Activated T-helper 1 cell treated with anti-CD3 and anti-CD28 coated beads, Interleukin-12 subunit alpha, Interleukin-12 subunit beta, Interleukin-2, Interleukin-4 antibody, amounts not matched to agents 30 ng/mL and 10 ng/mL and 1 ng/mL, durations not matched to agents 14 hours and 24 hours and 36 hours (primary cell): ENCODE data around the gene SMURF2. TPM values are rescaled to one million over a fixed set of nuclear protein-coding genes. Genes with fewer than 3 reads are reported as not detected.

Source experiments
- DNase-seq: peaks from one replicate; pipeline ENCODE4 v3.0.0; 2021; ENCODE audit warnings: low spot score
- H3K27ac Mint-ChIP-seq: one replicate; pipeline ENCODE4 v1.8.0; 2021; ENCODE audit warnings: mild to moderate bottlenecking, mixed read lengths
- H3K27me3 Mint-ChIP-seq: one replicate; pipeline ENCODE4 v1.8.0; 2022; ENCODE audit warnings: mild to moderate bottlenecking, moderate library complexity, mixed read lengths; ENCODE audit not compliant: insufficient read depth
- H3K36me3 Mint-ChIP-seq: one replicate; pipeline ENCODE4 v1.8.0; 2021; ENCODE audit warnings: low read depth, mixed read lengths
- H3K4me1 Mint-ChIP-seq: one replicate; pipeline ENCODE4 v1.8.0; 2021; ENCODE audit warnings: low read depth, mixed read lengths
- H3K4me3 Mint-ChIP-seq: one replicate; pipeline ENCODE4 v1.8.0; 2021; ENCODE audit warnings: mild to moderate bottlenecking, moderate library complexity, mixed read lengths
- H3K9me3 Mint-ChIP-seq: one replicate; pipeline ENCODE4 v1.8.0; 2021; ENCODE audit warnings: mixed read lengths
- intact Hi-C: fragments of 100-400 bp; cut with micrococcal nuclease; formaldehyde crosslinking; loops from one replicate; pipeline ENCODE4 v1.15.1; 2024
- total RNA-seq: library from RNA; stranded (reverse); gene quantifications from 2 replicates; pipeline ENCODE4 v1.2.3, GENCODE V29; 2022

SMURF2 gene
- total RNA-seq, 1 donor from 2014 or later, result 11.1 TPM

DNA sequence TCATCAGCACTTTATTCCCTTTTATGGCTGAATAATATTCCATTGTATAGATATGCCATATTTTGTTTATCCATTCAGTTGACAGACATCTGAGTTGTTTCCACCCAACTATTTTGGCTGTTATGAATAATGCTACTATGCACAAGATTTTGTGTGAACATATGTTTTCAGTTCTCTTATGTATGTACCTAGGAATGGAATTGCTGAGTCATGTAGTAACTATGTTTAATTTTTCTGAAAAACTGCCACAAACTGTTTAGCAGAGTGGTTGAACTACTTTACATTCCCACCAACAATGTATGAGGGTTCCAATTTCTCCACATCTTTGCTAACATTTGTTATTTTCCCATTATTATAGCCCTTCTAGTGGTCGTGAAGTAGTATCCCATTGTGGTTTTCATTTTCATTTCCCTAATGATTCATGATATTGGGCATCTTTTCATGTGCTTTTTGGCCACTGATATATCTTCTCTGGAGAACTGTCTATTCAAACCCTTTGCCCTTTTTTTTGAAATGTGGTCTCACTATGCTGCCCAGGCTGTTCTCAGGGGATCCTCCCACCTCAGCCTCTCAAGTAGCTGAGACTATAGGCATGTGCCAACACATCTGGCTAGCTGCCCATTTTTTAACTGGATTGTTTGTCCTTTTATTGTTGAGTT is 26.3 kb downstream of the SMURF2 start:
- intact Hi-C loops, result loop anchor here (1.0 to 10.0 kb wide), 7 partner anchors 7 to 279 kb away; partner anchors contain the start of genes CEP95, DDX5 and LRRC37A3
- H3K4me1 Mint-ChIP-seq, result peaks cover 21% of the 10 kb centered on the region

GRCh38 chr17:64634218-64634617 is 27.9 kb downstream of the SMURF2 start:
- Mint-ChIP-seq H3K4me3 (no peak overlapping the region), H3K4me1 (peaks cover 21% of the 10 kb centered on the region), H3K27me3 (peaks cover 2% of the 10 kb centered on the region), H3K9me3 (peaks cover 3% of the 10 kb centered on the region), H3K36me3 (peaks cover 3% of the 10 kb centered on the region), H3K27ac (peak overlapping the region; percentile 57)
- no peak for DNase-seq
- intact Hi-C loops, result loop anchor here (2.0 to 10.0 kb wide), 2 partner anchors 53 to 281 kb away; partner anchors contain the start of gene LRRC37A3

More for the DNA sequence above, 26.3 kb downstream of the SMURF2 start:
- peaks cover 4% of the 10 kb centered on the region for H3K36me3 Mint-ChIP-seq
- peaks cover 2% of the 10 kb centered on the region for H3K27me3 Mint-ChIP-seq
- no peak for DNase-seq
- H3K27ac Mint-ChIP-seq, result peak overlapping the region; percentile 98
- H3K9me3 Mint-ChIP-seq, result peaks cover 3% of the 10 kb centered on the region
- H3K4me3 Mint-ChIP-seq, result no peak overlapping the region

DNA sequence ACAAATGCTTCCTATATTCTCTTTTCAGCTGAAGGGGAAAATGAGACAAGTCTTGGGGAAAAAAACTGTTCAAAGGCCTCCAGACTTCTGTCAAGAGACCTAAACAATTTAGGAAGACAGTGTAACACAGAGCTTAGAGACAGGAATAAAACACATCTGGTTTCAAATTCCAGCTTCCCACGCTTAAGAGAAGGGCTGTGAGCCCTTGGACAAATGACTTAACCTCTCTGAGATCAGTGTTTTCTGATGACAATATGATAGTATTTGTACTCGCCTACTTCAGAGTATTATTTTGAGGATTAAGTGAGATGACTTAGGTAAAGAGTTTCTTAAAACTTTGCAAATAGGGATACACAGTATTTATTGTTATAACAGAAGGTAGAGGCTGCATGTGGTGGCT is 29.5 kb downstream of the SMURF2 start:
- Mint-ChIP-seq H3K9me3 (peaks cover 3% of the 10 kb centered on the region), H3K27ac (no peak overlapping the region), H3K36me3 (peaks cover 3% of the 10 kb centered on the region), H3K27me3 (peaks cover 2% of the 10 kb centered on the region), H3K4me1 (peaks cover 36% of the 10 kb centered on the region), H3K4me3 (no peak overlapping the region)
- no peak for DNase-seq
- intact Hi-C loops, result loop anchor here (10.0 kb wide), 1 partner anchor 282 kb away; the partner anchor contains the start of gene LRRC37A3

GRCh38 chr17:64632194-64632593 is 29.9 kb downstream of the SMURF2 start:
- H3K4me3 Mint-ChIP-seq, result no peak overlapping the region
- no peak overlapping the region for H3K27ac Mint-ChIP-seq
- H3K4me1 Mint-ChIP-seq, result peaks cover 39% of the 10 kb centered on the region
- peaks cover 4% of the 10 kb centered on the region for H3K36me3 Mint-ChIP-seq
- no peak for DNase-seq
- peaks cover 2% of the 10 kb centered on the region for H3K27me3 Mint-ChIP-seq
- intact Hi-C loops, result loop anchor here (10.0 kb wide), 1 partner anchor 283 kb away; the partner anchor contains the start of gene LRRC37A3
- peaks cover 3% of the 10 kb centered on the region for H3K9me3 Mint-ChIP-seq

GRCh38 chr17:64630309-64631223 is 31.5 kb downstream of the SMURF2 start:
- no peak overlapping the region for H3K27ac Mint-ChIP-seq
- peaks cover 4% of the 10 kb centered on the region for H3K36me3 Mint-ChIP-seq
- peaks cover 3% of the 10 kb centered on the region for H3K9me3 Mint-ChIP-seq
- no peak for DNase-seq
- H3K27me3 Mint-ChIP-seq, result peaks cover 2% of the 10 kb centered on the region
- H3K4me3 Mint-ChIP-seq, result no peak overlapping the region
- H3K4me1 Mint-ChIP-seq, result peaks cover 32% of the 10 kb centered on the region
- intact Hi-C loops, result loop anchor here (10.0 kb wide), 1 partner anchor 284 kb away; the partner anchor contains the start of gene LRRC37A3

DNA sequence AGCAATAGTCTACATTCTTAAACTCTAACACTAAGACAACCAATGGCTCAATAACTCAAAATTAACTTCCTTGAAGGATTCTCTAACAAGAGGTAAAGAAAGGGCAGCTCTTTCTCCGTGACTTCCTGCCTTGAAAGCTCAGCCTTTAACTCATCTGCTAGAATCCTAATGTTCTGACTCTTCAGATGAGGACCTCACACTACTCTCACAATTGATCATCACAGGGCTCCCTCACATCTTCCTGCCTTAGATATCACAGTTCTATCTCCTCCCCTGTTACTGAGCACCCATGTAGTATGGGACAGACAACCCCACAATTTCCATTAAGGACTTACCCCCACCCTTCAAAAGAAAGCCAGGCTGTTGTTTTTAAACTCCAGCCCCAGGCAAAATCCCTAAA is 33.5 kb downstream of the SMURF2 start:
- H3K4me1 Mint-ChIP-seq, result peaks cover 18% of the 10 kb centered on the region
- DNase-seq, result no peak
- intact Hi-C loops, result loop anchor here (1.0 kb wide), 1 partner anchor 8 kb away; no protein-coding TSS in a partner anchor

GRCh38 chr17:64627797-64628196 is 34.3 kb downstream of the SMURF2 start:
- Mint-ChIP-seq H3K4me1 (peaks cover 20% of the 10 kb centered on the region), H3K27ac (peak overlapping the region; percentile 9), H3K4me3 (no peak overlapping the region), H3K9me3 (no peaks in the 10 kb centered on the region), H3K27me3 (peaks cover 2% of the 10 kb centered on the region), H3K36me3 (peaks cover 1% of the 10 kb centered on the region)
- intact Hi-C loops, result loop anchor here (1.0 kb wide), 1 partner anchor 9 kb away; no protein-coding TSS in a partner anchor
- no peak for DNase-seq

More for the DNA sequence above, 33.5 kb downstream of the SMURF2 start:
- no peak overlapping the region for H3K4me3 Mint-ChIP-seq
- H3K36me3 Mint-ChIP-seq, result peaks cover 1% of the 10 kb centered on the region
- peak overlapping the region; percentile 30 for H3K27ac Mint-ChIP-seq
- H3K9me3 Mint-ChIP-seq, result no peaks in the 10 kb centered on the region
- H3K27me3 Mint-ChIP-seq, result peaks cover 2% of the 10 kb centered on the region

GRCh38 chr17:64626827-64627226 is 35.3 kb downstream of the SMURF2 start:
- H3K36me3 Mint-ChIP-seq, result peaks cover 1% of the 10 kb centered on the region
- no peaks in the 10 kb centered on the region for H3K27me3 Mint-ChIP-seq
- intact Hi-C loops, result no loop called here
- no peak overlapping the region for H3K27ac Mint-ChIP-seq
- H3K4me1 Mint-ChIP-seq, result peaks cover 25% of the 10 kb centered on the region
- no peaks in the 10 kb centered on the region for H3K9me3 Mint-ChIP-seq
- H3K4me3 Mint-ChIP-seq, result no peak overlapping the region
- no peak for DNase-seq

DNA sequence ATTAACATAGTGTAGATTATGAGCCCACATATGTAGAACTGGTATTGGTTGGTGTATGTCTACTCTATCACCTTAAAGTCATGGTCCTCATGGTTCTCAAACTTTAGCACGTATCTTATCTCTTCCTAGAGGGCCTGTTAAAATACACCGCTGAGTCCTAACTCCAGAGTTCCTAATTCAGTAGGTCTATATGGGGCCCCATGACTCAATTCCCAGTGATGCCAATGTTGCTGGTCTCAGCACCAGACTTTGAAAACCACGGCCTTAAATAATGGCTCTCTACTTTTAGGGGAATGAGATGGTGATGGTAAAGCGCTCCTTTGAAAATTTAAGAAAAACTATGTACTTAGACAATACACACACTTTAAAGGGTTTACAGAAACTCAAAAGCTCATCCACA is 36.6 kb downstream of the SMURF2 start:
- H3K27me3 Mint-ChIP-seq, result no peaks in the 10 kb centered on the region
- no peak for DNase-seq
- intact Hi-C loops, result no loop called here
- no peak overlapping the region for H3K27ac Mint-ChIP-seq
- H3K4me3 Mint-ChIP-seq, result no peak overlapping the region
- H3K9me3 Mint-ChIP-seq, result no peaks in the 10 kb centered on the region
- H3K4me1 Mint-ChIP-seq, result peaks cover 25% of the 10 kb centered on the region
- H3K36me3 Mint-ChIP-seq, result peaks cover 1% of the 10 kb centered on the region

DNA sequence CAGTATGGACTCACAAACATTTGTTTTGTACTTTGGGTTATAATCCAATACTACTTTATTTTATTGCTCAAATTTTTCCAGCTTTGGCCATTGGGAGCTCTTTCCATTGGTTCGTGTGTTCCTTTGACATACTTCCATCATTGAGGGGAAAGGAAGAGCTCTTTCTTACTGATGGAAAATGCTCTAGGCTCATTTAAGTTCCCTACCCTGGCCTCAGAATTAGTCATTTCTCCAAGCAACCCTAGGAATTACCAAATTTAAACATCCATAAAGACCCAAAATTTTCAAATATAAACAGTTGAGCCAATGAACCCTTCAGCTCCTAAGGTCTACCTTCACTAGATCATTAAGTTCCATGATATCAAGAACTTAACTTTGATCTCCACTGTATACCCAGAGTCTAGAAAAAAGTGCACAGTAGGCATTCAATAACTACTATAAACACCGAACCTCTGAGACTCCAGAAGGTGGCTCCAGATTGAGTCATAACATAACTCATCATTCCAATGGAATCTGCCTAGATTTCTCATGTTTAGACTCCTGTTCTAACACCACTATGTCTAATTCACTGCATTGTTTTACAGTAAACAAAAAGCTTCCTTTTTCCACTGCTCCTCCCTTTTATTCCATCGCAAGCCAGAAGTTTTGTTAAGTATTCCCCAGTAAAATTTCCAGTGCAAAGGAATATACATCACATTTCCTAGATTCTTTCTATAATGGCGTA is 39.0 kb downstream of the SMURF2 start:
- intact Hi-C loops, result no loop called here
- Mint-ChIP-seq H3K27ac (no peak overlapping the region), H3K36me3 (peaks cover 1% of the 10 kb centered on the region), H3K27me3 (no peaks in the 10 kb centered on the region), H3K4me1 (peaks cover 16% of the 10 kb centered on the region), H3K4me3 (no peak overlapping the region), H3K9me3 (no peaks in the 10 kb centered on the region)
- no peak for DNase-seq

DNA sequence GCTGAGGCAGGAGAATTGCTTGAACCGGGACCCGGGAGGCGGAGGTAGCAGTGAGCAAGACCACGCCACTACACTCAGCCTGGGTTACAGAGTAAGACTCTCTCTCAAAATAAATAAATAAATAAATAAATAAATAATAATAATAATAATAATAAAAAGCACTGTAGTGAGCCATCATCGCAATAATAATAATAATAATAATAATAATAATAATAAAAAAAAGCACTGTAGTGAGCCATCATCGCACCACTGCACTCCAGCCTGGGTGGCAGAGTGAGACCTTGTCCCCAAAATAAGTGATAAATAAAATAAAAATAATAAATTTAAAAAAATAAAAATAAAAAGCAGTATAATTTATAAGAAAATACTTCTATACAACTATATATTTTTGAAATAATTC is 40.3 kb downstream of the SMURF2 start:
- Mint-ChIP-seq H3K36me3 (no peaks in the 10 kb centered on the region), H3K9me3 (no peaks in the 10 kb centered on the region), H3K4me3 (no peak overlapping the region), H3K4me1 (peaks cover 7% of the 10 kb centered on the region), H3K27me3 (no peaks in the 10 kb centered on the region), H3K27ac (no peak overlapping the region)
- intact Hi-C loops, result no loop called here
- no peak for DNase-seq

- peaks cover 7% of the 10 kb centered on the region for H3K4me1 Mint-ChIP-seq
- H3K4me3 Mint-ChIP-seq, result no peak overlapping the region
- intact Hi-C loops, result no loop called here
- no peak for DNase-seq
- no peaks in the 10 kb centered on the region for H3K36me3 Mint-ChIP-seq
- H3K27ac Mint-ChIP-seq, result no peak overlapping the region
- no peaks in the 10 kb centered on the region for H3K27me3 Mint-ChIP-seq
- no peaks in the 10 kb centered on the region for H3K9me3 Mint-ChIP-seq
Observed at GRCh38 chr17:64618848-64619247, 43.3 kb downstream of the SMURF2 start.
